ENCODE results near the gene KRTAP5-7.

GRCh38 chr11:71482216-71482615, 44.9 kb upstream of the KRTAP5-7 start:
- TF ChIP-seq CTCF (conservative IDR thresholded peaks at IDR 0.05) (no peak), EZH2 (IDR thresholded peaks at IDR 0.05; ENCODE audit: low read depth) (no peak)

Measured in PC-9 (cell line).